NCI-H2196 treated with DMSO at 0.1 percent for 48 hours (cell line): ENCODE results near the gene HMGA1.

ENCODE experiments used
- DNase-seq: peaks from one replicate; lab custom pipeline; 2025; ENCODE audit not compliant: unreplicated experiment; lab: John Stamatoyannopoulos, UW

Gene HMGA1

GRCh38 chr6:34236443-34237315, at the start of gene HMGA1:
Gene HMGA1 (plus strand): TSS chr6:34236873. CDS start chr6:34240781, 3,908 bp downstream.
- DNase-seq = peak; percentile 84

GRCh38 chr6:34189806-34190503, 46.7 kb upstream of the HMGA1 start:
- DNase-seq = no peak

- no peak for DNase-seq
Observed at GRCh38 chr6:34190504-34191122, 46.1 kb upstream of the HMGA1 start.

- no peak for DNase-seq
Observed at GRCh38 chr6:34194772-34195171, 41.9 kb upstream of the HMGA1 start.

GRCh38 chr6:34195726-34196115, 41.0 kb upstream of the HMGA1 start:
- no peak for DNase-seq

GRCh38 chr6:34196116-34196832, 40.4 kb upstream of the HMGA1 start:
- peak; percentile 30 for DNase-seq

GRCh38 chr6:34196833-34197195, 39.9 kb upstream of the HMGA1 start:
- no peak for DNase-seq

GRCh38 chr6:34200340-34200971, 36.2 kb upstream of the HMGA1 start:
- no peak for DNase-seq

- DNase-seq = no peak
Observed at GRCh38 chr6:34201455-34202107, 35.1 kb upstream of the HMGA1 start.

GRCh38 chr6:34202329-34203201, 34.1 kb upstream of the HMGA1 start:
- DNase-seq = no peak

GRCh38 chr6:34204693-34205092, 32.0 kb upstream of the HMGA1 start:
- no peak for DNase-seq

- no peak for DNase-seq
Observed at GRCh38 chr6:34205466-34205865, 31.2 kb upstream of the HMGA1 start.

GRCh38 chr6:34205916-34206315, 30.8 kb upstream of the HMGA1 start:
- DNase-seq = no peak

GRCh38 chr6:34206726-34207125, 29.9 kb upstream of the HMGA1 start:
- no peak for DNase-seq

GRCh38 chr6:34207695-34208443, 28.8 kb upstream of the HMGA1 start:
- DNase-seq = no peak

GRCh38 chr6:34213772-34214171, 22.9 kb upstream of the HMGA1 start:
- no peak for DNase-seq

GRCh38 chr6:34218691-34219090, 18.0 kb upstream of the HMGA1 start:
- DNase-seq = no peak

- DNase-seq = no peak
Observed at GRCh38 chr6:34223381-34223955, 13.2 kb upstream of the HMGA1 start.
